HEK293T (cell line): ENCODE results near the gene CNKSR3.

Source experiments
- CTCF ChIA-PET: fragments of 350-600 bp; formaldehyde crosslinking; extraction: SDS; loops from one replicate; lab custom pipeline; 2021; ENCODE audit warnings: antibody characterized with exemption, inconsistent platforms; lab: Yijun Ruan, JAX
- POLR2A ChIA-PET: fragments of 350-600 bp; formaldehyde crosslinking; extraction: SDS; loops from one replicate; lab custom pipeline; 2020; ENCODE audit warnings: antibody characterized with exemption, inconsistent platforms; lab: Yijun Ruan, JAX
- DNase-seq: peaks from one replicate; pipeline ENCODE4 v3.0.0; 2012; ENCODE audit warnings: mixed read lengths; ENCODE audit errors: extremely low spot score
- ARNT ChIP-seq: fragments of 450-650 bp; IDR thresholded peaks from 2 replicates; pipeline ENCODE4 v1.6.1; 2017; ENCODE audit warnings: mild to moderate bottlenecking
- BHLHE40 ChIP-seq: fragments of 450-650 bp; IDR thresholded peaks from 2 replicates; pipeline ENCODE4 v1.6.1; 2016; ENCODE audit warnings: mild to moderate bottlenecking, moderate library complexity, borderline replicate concordance
- CTBP1 ChIP-seq: fragments of 450-650 bp; IDR thresholded peaks from 2 replicates; pipeline ENCODE4 v1.6.1; 2016; ENCODE audit warnings: borderline replicate concordance
- ELF4 ChIP-seq: fragments of 450-650 bp; IDR thresholded peaks from 2 replicates; pipeline ENCODE4 v1.6.1; 2017; ENCODE audit warnings: antibody characterized with exemption
- FOXA1 ChIP-seq: fragments of 450-650 bp; IDR thresholded peaks from 2 replicates; pipeline ENCODE4 v1.6.1; 2016; ENCODE audit warnings: mild to moderate bottlenecking
- FOXK2 ChIP-seq: fragments of 450-650 bp; IDR thresholded peaks from 2 replicates; pipeline ENCODE4 v1.6.1; 2016; ENCODE audit warnings: mild to moderate bottlenecking
- FOXM1 ChIP-seq: fragments of 450-650 bp; IDR thresholded peaks from 2 replicates; pipeline ENCODE4 v1.6.1; 2017; ENCODE audit warnings: mild to moderate bottlenecking, borderline replicate concordance
- HDGF ChIP-seq: fragments of 450-650 bp; IDR thresholded peaks from 2 replicates; pipeline ENCODE4 v1.6.1; 2017; ENCODE audit warnings: antibody characterized with exemption, borderline replicate concordance
- L3MBTL2 ChIP-seq: fragments of 450-650 bp; conservative IDR thresholded peaks from 2 replicates; pipeline ENCODE4 v1.6.1; 2016; ENCODE audit warnings: mild to moderate bottlenecking
- LEF1 ChIP-seq: fragments of 450-650 bp; IDR thresholded peaks from 2 replicates; pipeline ENCODE4 v1.6.1; 2017; ENCODE audit warnings: mild to moderate bottlenecking, borderline replicate concordance
- NFRKB ChIP-seq: fragments of 450-650 bp; IDR thresholded peaks from 2 replicates; pipeline ENCODE4 v1.6.1; 2016; ENCODE audit warnings: mild to moderate bottlenecking, moderate library complexity
- PKNOX1 ChIP-seq: fragments of 450-650 bp; IDR thresholded peaks from 2 replicates; pipeline ENCODE4 v1.6.1; 2016
- SP1 ChIP-seq: fragments of 450-650 bp; IDR thresholded peaks from 2 replicates; pipeline ENCODE4 v1.6.1; 2017
- SUZ12 ChIP-seq: fragments of 450-650 bp; IDR thresholded peaks from 2 replicates; pipeline ENCODE4 v1.6.1; 2016; ENCODE audit warnings: mild to moderate bottlenecking
- TARDBP ChIP-seq: fragments of 450-650 bp; IDR thresholded peaks from 2 replicates; pipeline ENCODE4 v1.6.1; 2016
- ZNF384 ChIP-seq: fragments of 450-650 bp; IDR thresholded peaks from 2 replicates; pipeline ENCODE4 v1.6.1; 2016

The CNKSR3 gene

GRCh38 chr6:154377726-154378125, 132.8 kb downstream of the CNKSR3 start:
- ChIA-PET CTCF (interaction anchor here (0.7 kb wide), 1 partner anchor 225 kb away, joined by 3 read pairs; no protein-coding TSS in a partner anchor), POLR2A (no interaction called here)
- TF ChIP-seq CTBP1 (no peak), ZNF384 (no peak), TARDBP (no peak), FOXM1 (no peak), NFRKB (no peak), FOXK2 (no peak), BHLHE40 (no peak), SP1 (no peak), HDGF (no peak), L3MBTL2 (no peak), ELF4 (no peak), LEF1 (no peak), ARNT (no peak), PKNOX1 (no peak)
- no peak for DNase-seq

GRCh38 chr6:154373971-154374370, 136.5 kb downstream of the CNKSR3 start:
- no peak for DNase-seq
- ChIA-PET POLR2A (no interaction called here), CTCF (interaction anchor here (0.6 kb wide), 1 partner anchor 22 kb away, joined by 3 read pairs; no protein-coding TSS in a partner anchor)
- no peak for TF ChIP-seq FOXK2
- TF ChIP-seq HDGF: no peak
- no peak for TF ChIP-seq TARDBP
- TF ChIP-seq FOXA1: no peak
- no peak for TF ChIP-seq LEF1
- TF ChIP-seq PKNOX1: no peak
- TF ChIP-seq ZNF384: no peak
- TF ChIP-seq NFRKB: no peak
- no peak for TF ChIP-seq CTBP1
- TF ChIP-seq BHLHE40: no peak
- no peak for TF ChIP-seq L3MBTL2
- no peak for TF ChIP-seq SUZ12
- TF ChIP-seq SP1: no peak
- no peak for TF ChIP-seq FOXM1
- no peak for TF ChIP-seq ARNT
- TF ChIP-seq ELF4: no peak

DNA sequence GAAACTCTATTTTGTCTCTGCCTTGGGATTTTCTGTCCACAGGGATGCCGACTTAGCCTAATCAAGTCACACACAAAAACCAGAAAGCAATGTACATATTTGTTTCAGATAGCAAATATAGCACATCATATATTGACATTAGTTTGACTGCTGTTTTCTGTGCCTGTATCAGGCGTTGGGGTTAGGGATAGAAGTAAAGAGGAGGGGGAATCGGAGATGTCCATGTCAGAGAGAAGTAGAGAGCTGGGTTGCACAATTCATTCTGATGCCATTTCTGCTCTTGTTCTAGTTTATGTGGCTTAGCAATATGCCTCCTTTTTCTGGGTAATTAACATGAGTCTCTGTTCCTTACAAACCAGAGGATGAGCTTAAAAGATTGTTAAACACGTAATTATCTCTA, 139.2 kb downstream of the CNKSR3 start:
- ChIA-PET CTCF (interaction anchor here (1.2 kb wide), 1 partner anchor 15 kb away, joined by 3 read pairs; the partner anchor contains the start of gene IPCEF1), POLR2A (no interaction called here)
- DNase-seq: no peak
- no peak for TF ChIP-seq BHLHE40
- no peak for TF ChIP-seq ZNF384
- no peak for TF ChIP-seq FOXK2
- TF ChIP-seq SUZ12: no peak
- TF ChIP-seq SP1: no peak
- no peak for TF ChIP-seq FOXA1
- no peak for TF ChIP-seq ELF4
- no peak for TF ChIP-seq ARNT
- TF ChIP-seq LEF1: no peak
- no peak for TF ChIP-seq TARDBP
- no peak for TF ChIP-seq L3MBTL2
- TF ChIP-seq HDGF: no peak
- no peak for TF ChIP-seq CTBP1
- TF ChIP-seq PKNOX1: no peak
- TF ChIP-seq NFRKB: no peak

DNA sequence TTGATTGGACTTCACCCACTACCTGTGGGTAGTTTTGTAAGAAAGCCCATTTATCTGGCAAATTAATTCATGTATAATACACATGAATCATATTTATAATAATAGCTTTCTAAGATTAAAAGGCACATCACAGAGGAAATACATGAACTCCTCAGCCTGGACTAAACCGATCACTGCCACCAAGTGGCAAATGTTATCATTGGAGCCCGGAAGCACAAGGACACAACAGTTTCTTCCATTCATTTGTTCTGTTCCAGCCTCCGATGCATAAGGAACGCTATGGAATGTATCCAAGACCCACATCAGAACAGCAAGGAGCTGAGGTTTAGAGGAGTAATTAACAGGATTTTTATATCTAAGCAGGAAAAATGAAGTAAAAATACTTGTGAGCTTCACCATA, 139.9 kb downstream of the CNKSR3 start:
- TF ChIP-seq LEF1 (no peak), ARNT (no peak), TARDBP (no peak), SUZ12 (no peak), L3MBTL2 (no peak)
- POLR2A ChIA-PET: no interaction called here
- CTCF ChIA-PET: interaction anchor here (0.7 to 1.2 kb wide), 4 partner anchors 14 to 918 kb away, joined by 3 to 4 read pairs (median 3); partner anchors contain the start of gene IPCEF1
- peak; percentile 61 for DNase-seq

DNA sequence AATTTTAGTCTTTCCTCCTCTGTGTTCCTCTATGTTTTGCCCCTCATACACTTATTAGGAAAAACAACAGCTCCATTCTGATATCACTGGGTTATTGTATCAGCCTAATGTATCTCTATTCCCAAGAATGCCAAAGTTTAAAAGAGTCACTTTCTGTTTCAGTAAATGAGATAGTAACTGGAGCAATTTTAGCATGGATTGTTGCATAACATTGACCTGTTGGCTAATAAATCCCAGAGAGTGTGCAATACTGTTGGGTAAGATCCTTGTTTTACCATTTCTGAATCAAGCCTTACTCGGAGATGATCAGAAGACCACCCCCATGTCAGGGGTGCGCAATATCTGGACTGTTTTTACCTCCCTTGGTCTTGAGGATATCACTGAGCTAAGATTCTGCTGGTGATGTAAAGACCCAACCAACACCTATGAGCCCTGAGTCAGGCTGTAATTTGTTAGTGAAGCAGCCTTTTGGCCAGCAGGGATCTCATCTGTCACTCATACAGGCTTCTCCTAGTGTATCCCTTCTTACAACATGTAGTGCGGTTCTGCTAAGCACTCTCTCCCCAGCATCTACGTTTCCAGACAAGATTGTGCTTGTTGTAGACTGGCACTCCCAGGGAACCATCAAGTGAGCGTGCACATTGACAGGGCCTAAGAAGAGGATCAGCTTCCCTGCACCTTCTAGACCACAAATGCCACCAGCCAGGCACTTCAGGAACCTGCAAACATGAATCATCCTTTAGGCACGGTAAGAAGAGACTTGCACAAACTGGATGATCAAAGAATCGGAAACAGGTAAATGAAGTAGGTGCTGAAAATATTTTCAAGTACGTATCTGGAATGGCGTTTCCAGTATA, 142.4 kb downstream of the CNKSR3 start:
- ChIA-PET POLR2A (no interaction called here), CTCF (no interaction called here)
- no peak for DNase-seq
- no peak for TF ChIP-seq LEF1
- no peak for TF ChIP-seq FOXK2

DNA sequence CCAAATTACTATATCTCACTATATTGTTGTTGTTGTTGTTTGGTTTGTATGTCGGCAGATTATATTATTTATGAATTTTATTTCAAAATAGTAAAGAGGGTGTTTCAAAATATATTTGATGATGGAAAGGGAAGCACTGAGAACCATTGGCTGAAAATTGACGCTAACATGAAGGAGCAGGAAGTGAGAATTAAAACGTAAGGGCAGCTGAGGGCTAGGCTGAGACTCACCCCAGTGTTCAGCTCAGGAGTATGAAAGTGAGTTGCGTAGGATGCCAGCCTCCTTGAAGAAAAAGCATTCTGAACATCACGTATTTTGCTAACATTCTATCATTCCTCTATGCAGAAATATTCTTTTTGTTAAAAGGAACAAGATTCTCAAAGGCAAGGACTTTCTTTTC, 143.1 kb downstream of the CNKSR3 start:
- no peak for DNase-seq
- ChIA-PET POLR2A (no interaction called here), CTCF (no interaction called here)

More for the DNA sequence above, 143.1 kb downstream of the CNKSR3 start:
- no peak for TF ChIP-seq HDGF
- no peak for TF ChIP-seq PKNOX1
- no peak for TF ChIP-seq SP1
- TF ChIP-seq ZNF384: no peak
- no peak for TF ChIP-seq FOXA1
- no peak for TF ChIP-seq BHLHE40
